Progenitor cell of endocrine pancreas (in vitro differentiated cells): ENCODE measurements around the gene EEF1A2. TPM values are rescaled to one million over a fixed set of nuclear protein-coding genes. Genes with fewer than 3 reads are reported as not detected.

Source experiments
- DNase-seq: peaks from one replicate; pipeline ENCODE4 v3.0.0; 2021; ENCODE audit warnings: low spot score; ENCODE audit not compliant: unreplicated experiment
- H3K27ac Mint-ChIP-seq: 2 replicates; pipeline ENCODE4 v1.8.0; 2021; ENCODE audit warnings: mild to moderate bottlenecking, moderate library complexity, mixed read lengths
- H3K27me3 Mint-ChIP-seq: 2 replicates; pipeline ENCODE4 v1.8.0; 2021; ENCODE audit warnings: mixed read lengths
- H3K36me3 Mint-ChIP-seq: 2 replicates; pipeline ENCODE4 v1.8.0; 2022; ENCODE audit warnings: mixed read lengths; ENCODE audit not compliant: insufficient read depth
- H3K4me1 Mint-ChIP-seq: 2 replicates; pipeline ENCODE4 v1.8.0; 2021; ENCODE audit warnings: low read depth, mixed read lengths
- H3K4me3 Mint-ChIP-seq: 2 replicates; pipeline ENCODE4 v1.8.0; 2021; ENCODE audit warnings: low read depth, mild to moderate bottlenecking, moderate library complexity, mixed read lengths
- H3K9me3 Mint-ChIP-seq: 2 replicates; pipeline ENCODE4 v1.8.0; 2021; ENCODE audit warnings: low read depth, mixed read lengths
- CTCF ChIP-seq: fragments of 200-600 bp; sonication (generic); IDR thresholded peaks from one replicate; pipeline ENCODE4 v1.5.0; 2021; ENCODE audit warnings: antibody characterized with exemption, mild to moderate bottlenecking; ENCODE audit not compliant: unreplicated experiment
- total RNA-seq: library from RNA; stranded (reverse); gene quantifications from 2 replicates; pipeline ENCODE4 v1.2.1, GENCODE V29; 2021

The EEF1A2 gene
- total RNA-seq, 1 donor from 2014 or later: 11.0 TPM

GRCh38 chr20:63441136-63442099 is 57.5 kb downstream of the EEF1A2 start:
- no peak overlapping the region for H3K27ac Mint-ChIP-seq
- H3K9me3 Mint-ChIP-seq: no peaks in the 10 kb centered on the region
- DNase-seq: no peak
- H3K27me3 Mint-ChIP-seq: no peaks in the 10 kb centered on the region
- TF ChIP-seq CTCF: no peak
- H3K4me1 Mint-ChIP-seq: no peaks in the 10 kb centered on the region
- no peak overlapping the region for H3K4me3 Mint-ChIP-seq
- H3K36me3 Mint-ChIP-seq: no peaks in the 10 kb centered on the region

GRCh38 chr20:63440366-63440955 is 58.4 kb downstream of the EEF1A2 start:
- no peak for TF ChIP-seq CTCF
- no peaks in the 10 kb centered on the region for H3K4me1 Mint-ChIP-seq
- H3K27me3 Mint-ChIP-seq: no peaks in the 10 kb centered on the region
- no peak overlapping the region for H3K27ac Mint-ChIP-seq
- H3K36me3 Mint-ChIP-seq: no peaks in the 10 kb centered on the region
- no peak overlapping the region for H3K4me3 Mint-ChIP-seq
- DNase-seq: no peak
- H3K9me3 Mint-ChIP-seq: no peaks in the 10 kb centered on the region

GRCh38 chr20:63439866-63440265 is 59.0 kb downstream of the EEF1A2 start:
- no peaks in the 10 kb centered on the region for H3K27me3 Mint-ChIP-seq
- no peak for DNase-seq
- H3K36me3 Mint-ChIP-seq: no peaks in the 10 kb centered on the region
- H3K9me3 Mint-ChIP-seq: no peaks in the 10 kb centered on the region
- TF ChIP-seq CTCF: no peak
- no peak overlapping the region for H3K27ac Mint-ChIP-seq
- no peak overlapping the region for H3K4me3 Mint-ChIP-seq
- no peaks in the 10 kb centered on the region for H3K4me1 Mint-ChIP-seq

- Mint-ChIP-seq H3K4me3 (no peak overlapping the region), H3K27me3 (no peaks in the 10 kb centered on the region), H3K36me3 (no peaks in the 10 kb centered on the region), H3K4me1 (no peaks in the 10 kb centered on the region), H3K27ac (no peak overlapping the region), H3K9me3 (no peaks in the 10 kb centered on the region)
- no peak for TF ChIP-seq CTCF
- no peak for DNase-seq
Observed at GRCh38 chr20:63438121-63438520, 60.8 kb downstream of the EEF1A2 start.

Other genes starting within 250 kb of the EEF1A2 start
- gene NKAIN4, start 244.6 kb downstream of the EEF1A2 start, total RNA-seq: 0.60 and 0.73 TPM in 2 replicates
- 119 and 130 TPM in 2 replicates for gene ARFGAP1, start 226.3 kb downstream of the EEF1A2 start, total RNA-seq
- gene COL20A1, start 205.9 kb downstream of the EEF1A2 start, total RNA-seq: 0.24 and 0.47 TPM in 2 replicates
- gene CHRNA4, start 137.7 kb downstream of the EEF1A2 start, total RNA-seq: 0.43 and 0.44 TPM in 2 replicates
- 14.6 and 15.6 TPM in 2 replicates for gene KCNQ2, start 26.4 kb downstream of the EEF1A2 start, total RNA-seq
- 340 and 374 TPM in 2 replicates for gene PPDPF, start 21.7 kb upstream of the EEF1A2 start, total RNA-seq
- 0.29 and 0.31 TPM in 2 replicates for gene PTK6, start 38.3 kb upstream of the EEF1A2 start, total RNA-seq
- not detected in 2 replicates for gene SRMS, start 48.7 kb upstream of the EEF1A2 start, total RNA-seq
- 1.9 and 2.6 TPM in 2 replicates for gene FNDC11, start 55.1 kb upstream of the EEF1A2 start, total RNA-seq
- 19.3 and 21.6 TPM in 2 replicates for gene HELZ2, start 75.2 kb upstream of the EEF1A2 start, total RNA-seq
- 15.1 and 15.2 TPM in 2 replicates for gene GMEB2, start 128.0 kb upstream of the EEF1A2 start, total RNA-seq
- gene STMN3, start 154.3 kb upstream of the EEF1A2 start, total RNA-seq: 25.6 and 26.5 TPM in 2 replicates
- 35.5 and 39.7 TPM in 2 replicates for gene RTEL1, start 159.2 kb upstream of the EEF1A2 start, total RNA-seq
- gene TNFRSF6B, start 197.6 kb upstream of the EEF1A2 start, total RNA-seq: not detected in 2 replicates
- gene ARFRP1, start 208.9 kb upstream of the EEF1A2 start, total RNA-seq: 51.0 and 53.8 TPM in 2 replicates
- gene ZGPAT, start 209.0 kb upstream of the EEF1A2 start, total RNA-seq: 38.5 and 39.0 TPM in 2 replicates
- gene LIME1, start 237.6 kb upstream of the EEF1A2 start, total RNA-seq: 17.2 and 21.0 TPM in 2 replicates
- gene SLC2A4RG, start 240.7 kb upstream of the EEF1A2 start, total RNA-seq: 59.7 and 59.9 TPM in 2 replicates